A549 treated with GW870086 at 1 μM for 4 hours (cell line): ENCODE measurements around the gene SNRPD3. TPM values are rescaled to one million over a fixed set of nuclear protein-coding genes. Genes with fewer than 3 reads are reported as not detected.

Experiments
- total RNA-seq: library from RNA; stranded (reverse); fragments of 200-300 nt; extraction: Qiagen RNA extraction; gene quantifications from 5 replicates; pipeline ENCODE4 v1.2.3, GENCODE V29; 2022; ENCODE audit warnings: low read depth

SNRPD3 gene
- 144 to 251 TPM (median 159 TPM) in 5 replicates for total RNA-seq

GRCh38 chr22:24555165-24556039 lies at the start of gene SNRPD3:
TSS of gene SNRPD3 (plus strand) at chr22:24555999. CDS start at chr22:24557675, 1,676 bp downstream.

DNA sequence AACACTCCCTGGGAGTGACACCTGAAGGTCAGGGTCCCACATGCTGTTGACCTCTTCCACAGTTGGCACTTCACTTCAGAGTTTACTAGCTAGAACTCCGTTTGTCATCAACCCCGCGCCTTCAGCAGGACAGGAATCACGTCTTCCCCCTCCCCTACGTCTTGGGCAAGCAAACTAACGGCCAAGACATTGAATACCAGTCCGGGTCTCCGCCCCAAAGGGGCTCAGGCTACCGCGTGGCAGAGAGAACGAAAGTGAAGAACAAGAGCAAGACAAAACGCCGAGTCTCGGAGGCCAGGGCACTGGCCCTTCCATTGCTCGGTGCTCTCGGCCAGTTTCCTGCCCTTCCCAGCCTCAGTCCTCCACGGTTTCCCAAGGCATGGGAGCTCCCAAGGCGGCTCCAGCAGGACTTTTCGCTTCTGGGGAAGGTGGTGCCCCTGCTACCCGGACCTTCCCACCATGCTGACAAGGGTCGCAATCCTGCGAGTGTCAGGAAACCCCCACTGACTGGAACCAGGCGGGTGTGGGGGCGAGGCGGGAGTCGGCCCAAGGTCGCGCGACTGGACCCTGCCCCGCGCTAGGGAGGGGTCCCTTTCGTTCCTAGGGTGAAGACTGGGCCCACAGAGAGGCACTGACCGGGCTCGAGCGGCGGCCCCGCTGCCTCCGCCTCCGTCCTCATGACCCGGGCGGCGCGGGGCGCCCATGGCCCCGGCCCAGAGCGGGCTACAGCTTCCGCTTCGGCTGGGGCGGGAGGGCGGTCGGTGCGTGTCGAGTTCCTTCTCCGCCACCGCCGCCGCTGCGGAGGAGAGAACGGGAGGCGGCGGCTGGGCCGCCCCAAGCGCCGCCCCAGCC lies 1.3 kb upstream of the SNRPD3 start, which contains the start of gene GUCD1:
GUCD1 (minus strand) TSS at position 826 of the 852 bp plus-strand sequence; CDS start at position 679, 147 bp downstream.

GRCh38 chr22:24592851-24593558 lies 37.2 kb downstream of the SNRPD3 start, which contains the start of gene LRRC75B:
TSS of gene LRRC75B (minus strand) at chr22:24593073. CDS start at chr22:24593039, 34 bp downstream.

GRCh38 chr22:24602847-24603769 lies 47.3 kb downstream of the SNRPD3 start, which contains the start of gene GGT1:
TSS of gene GGT1 (plus strand) at chr22:24603193. CDS start at chr22:24611082, 7,889 bp downstream.

Other genes starting within 250 kb of the SNRPD3 start
- 0.48 to 1.1 TPM (median 0.84 TPM) in 5 replicates for gene ADORA2A, start 128.4 kb upstream of the SNRPD3 start, total RNA-seq
- gene UPB1, start 60.7 kb upstream of the SNRPD3 start, total RNA-seq, result not detected in 5 replicates
- gene GUCD1, start 861 bp upstream of the SNRPD3 start, total RNA-seq, result 47.5 to 57.4 TPM (median 51.7 TPM) in 5 replicates
- gene LRRC75B, start 37.1 kb downstream of the SNRPD3 start, total RNA-seq, result 6.6 to 8.8 TPM (median 7.6 TPM) in 5 replicates
- 93.1 to 110 TPM (median 107 TPM) in 5 replicates for gene GGT1, start 47.2 kb downstream of the SNRPD3 start, total RNA-seq
- gene PIWIL3, start 218.7 kb downstream of the SNRPD3 start, total RNA-seq, result not detected in 5 replicates